Cardiac muscle cell (in vitro differentiated cells and primary cell): ENCODE results near the gene ACADVL. TPM values are rescaled to one million over a fixed set of nuclear protein-coding genes. Genes with fewer than 3 reads are reported as not detected.

ENCODE experiments used
- DNase-seq, 2 donors: peaks; one replicate each; pipeline versions ENCODE4 v3.0.0 to v3.0.0-alpha.2; 2010 to 2017; ENCODE audit warnings: low read depth in 1 of 2, low spot score in 1 of 2
- H3K27ac ChIP-seq: fragments of 200-600 bp; sonication (generic); 2 replicates; pipeline ENCODE4 v1.5.1; 2016
- H3K27me3 ChIP-seq: fragments of 200-600 bp; sonication (generic); 2 replicates; pipeline ENCODE4 v1.6.0; 2016; ENCODE audit warnings: control low read depth
- H3K36me3 ChIP-seq: fragments of 200-600 bp; sonication (generic); 2 replicates; pipeline ENCODE4 v1.5.1; 2016; ENCODE audit warnings: control low read depth
- H3K4me1 ChIP-seq: fragments of 200-600 bp; sonication (generic); 2 replicates; pipeline ENCODE4 v1.8.1; 2017; ENCODE audit warnings: low read depth, mild to moderate bottlenecking, mixed run types
- H3K4me3 ChIP-seq: fragments of 200-600 bp; sonication (generic); 2 replicates; pipeline ENCODE4 v1.5.1; 2016; ENCODE audit warnings: mild to moderate bottlenecking
- H3K9me3 ChIP-seq: fragments of 200-600 bp; sonication (generic); 2 replicates; pipeline ENCODE4 v1.5.1; 2017; ENCODE audit warnings: low read depth, mild to moderate bottlenecking, control low read depth
- CTCF ChIP-seq: IDR thresholded peaks from 2 replicates; pipeline ENCODE4 v1.5.1; 2012; ENCODE audit warnings: low read depth, mild to moderate bottlenecking, low read length
- polyA plus RNA-seq: library from polyadenylated mRNA; unstranded; fragments of >200 nt; fragmentation: Nextera tagmentation; extraction: Ambion mirVana; gene quantifications from 2 replicates; pipeline ENCODE4 v1.2.1, GENCODE V29; 2016
- total RNA-seq: library from RNA; depleted of rRNA; stranded (reverse); fragments of >200 nt; gene quantifications from 2 replicates; pipeline ENCODE4 v1.2.3, GENCODE V29; 2016

ACADVL gene
- total and polyA plus RNA-seq, 2 experiments from 2014 or later: 364 to 681 TPM

- no peak for TF ChIP-seq CTCF
- Histone ChIP-seq H3K4me3 (peak overlapping the region; percentile 69), H3K36me3 (peaks cover 14% of the 10 kb centered on the region), H3K4me1 (peaks cover 19% of the 10 kb centered on the region), H3K27ac (peak overlapping the region; percentile 99), H3K27me3 (no peaks in the 10 kb centered on the region), H3K9me3 (no peaks in the 10 kb centered on the region)
- no peak for DNase-seq
Measured at GRCh38 chr17:7253082-7253481, 33.3 kb downstream of the ACADVL start.

- Histone ChIP-seq H3K9me3 (no peaks in the 10 kb centered on the region), H3K4me1 (peaks cover 8% of the 10 kb centered on the region), H3K27ac (no peak overlapping the region), H3K36me3 (peaks cover 22% of the 10 kb centered on the region), H3K27me3 (no peaks in the 10 kb centered on the region), H3K4me3 (no peak overlapping the region)
- no peak for TF ChIP-seq CTCF
- DNase-seq: no peak
Measured at GRCh38 chr17:7254511-7254910, 34.8 kb downstream of the ACADVL start.

- H3K27ac ChIP-seq: no peak overlapping the region
- DNase-seq: no peak
- H3K36me3 ChIP-seq: peaks cover 22% of the 10 kb centered on the region
- H3K4me1 ChIP-seq: peaks cover 5% of the 10 kb centered on the region
- no peaks in the 10 kb centered on the region for H3K9me3 ChIP-seq
- no peak overlapping the region for H3K4me3 ChIP-seq
- TF ChIP-seq CTCF: no peak
- H3K27me3 ChIP-seq: peaks cover 15% of the 10 kb centered on the region
Measured at GRCh38 chr17:7256766-7257456, 37.2 kb downstream of the ACADVL start.

- no peak for TF ChIP-seq CTCF
- no peaks in the 10 kb centered on the region for H3K9me3 ChIP-seq
- peaks cover 22% of the 10 kb centered on the region for H3K36me3 ChIP-seq
- no peak overlapping the region for H3K27ac ChIP-seq
- H3K27me3 ChIP-seq: peaks cover 36% of the 10 kb centered on the region
- peaks cover 5% of the 10 kb centered on the region for H3K4me1 ChIP-seq
- H3K4me3 ChIP-seq: no peak overlapping the region
- peak in 1 of 2 donors; percentile 63 for DNase-seq
Measured at GRCh38 chr17:7258731-7259554, 39.2 kb downstream of the ACADVL start.

- no peak for TF ChIP-seq CTCF
- Histone ChIP-seq H3K4me1 (peaks cover 5% of the 10 kb centered on the region), H3K36me3 (peaks cover 18% of the 10 kb centered on the region), H3K27ac (no peak overlapping the region), H3K4me3 (no peak overlapping the region), H3K9me3 (no peaks in the 10 kb centered on the region), H3K27me3 (peaks cover 41% of the 10 kb centered on the region)
- DNase-seq: no peak
Measured at GRCh38 chr17:7259555-7259889, 39.8 kb downstream of the ACADVL start.
